GM12801 (cell line): ENCODE measurements around the gene MXRA8.

ENCODE experiments used
- TF ChIP-seq, protein P1 (sequence below): IDR thresholded peaks from one replicate; pipeline ENCODE4 v1.5.1; 2011; ENCODE audit warnings: control low read depth; ENCODE audit not compliant: insufficient read length; ENCODE audit errors: extremely low read depth

MXRA8 gene

GRCh38 chr1:1373815-1374588, 15.6 kb upstream of the MXRA8 start:
- TF ChIP-seq, protein P1, sequence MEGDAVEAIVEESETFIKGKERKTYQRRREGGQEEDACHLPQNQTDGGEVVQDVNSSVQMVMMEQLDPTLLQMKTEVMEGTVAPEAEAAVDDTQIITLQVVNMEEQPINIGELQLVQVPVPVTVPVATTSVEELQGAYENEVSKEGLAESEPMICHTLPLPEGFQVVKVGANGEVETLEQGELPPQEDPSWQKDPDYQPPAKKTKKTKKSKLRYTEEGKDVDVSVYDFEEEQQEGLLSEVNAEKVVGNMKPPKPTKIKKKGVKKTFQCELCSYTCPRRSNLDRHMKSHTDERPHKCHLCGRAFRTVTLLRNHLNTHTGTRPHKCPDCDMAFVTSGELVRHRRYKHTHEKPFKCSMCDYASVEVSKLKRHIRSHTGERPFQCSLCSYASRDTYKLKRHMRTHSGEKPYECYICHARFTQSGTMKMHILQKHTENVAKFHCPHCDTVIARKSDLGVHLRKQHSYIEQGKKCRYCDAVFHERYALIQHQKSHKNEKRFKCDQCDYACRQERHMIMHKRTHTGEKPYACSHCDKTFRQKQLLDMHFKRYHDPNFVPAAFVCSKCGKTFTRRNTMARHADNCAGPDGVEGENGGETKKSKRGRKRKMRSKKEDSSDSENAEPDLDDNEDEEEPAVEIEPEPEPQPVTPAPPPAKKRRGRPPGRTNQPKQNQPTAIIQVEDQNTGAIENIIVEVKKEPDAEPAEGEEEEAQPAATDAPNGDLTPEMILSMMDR = no peak

DNA sequence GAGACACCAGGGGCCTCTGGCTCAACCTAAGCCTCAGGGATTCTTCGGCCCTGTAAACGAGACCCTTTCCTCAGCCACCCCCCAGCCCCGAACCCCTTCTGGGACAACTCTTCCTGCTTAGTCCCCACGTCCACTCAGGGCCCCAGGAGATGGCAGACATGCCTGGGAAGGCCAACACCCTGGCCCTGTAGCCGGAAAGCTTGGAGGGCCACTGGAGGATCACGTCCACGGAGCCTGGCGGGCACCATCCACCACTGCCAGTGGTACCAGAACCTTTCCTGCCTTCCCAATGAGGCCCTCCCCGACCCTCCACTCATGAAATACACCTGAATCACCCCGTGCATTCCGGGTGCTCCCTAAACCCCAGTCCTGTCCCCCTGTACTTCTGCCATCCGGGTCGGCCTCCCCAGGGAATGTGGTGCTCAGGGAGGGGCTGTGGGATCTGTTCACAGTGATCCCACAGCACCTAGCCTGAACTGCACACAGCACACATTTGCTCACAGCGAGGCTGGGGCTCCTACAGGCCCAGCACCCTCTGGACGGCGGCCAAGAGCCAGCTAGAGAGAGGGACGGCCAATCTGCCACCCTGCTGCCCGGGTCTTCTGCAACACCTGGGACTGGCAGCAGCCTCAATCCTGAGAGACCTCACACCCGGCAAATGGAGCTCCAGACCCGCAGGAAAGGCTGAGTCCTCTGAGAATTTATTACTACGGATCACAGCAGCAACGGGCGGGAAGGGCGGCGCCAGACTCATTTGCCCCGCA, 14.9 kb upstream of the MXRA8 start:
- TF ChIP-seq, protein P1 = no peak

- TF ChIP-seq, protein P1 = no peak
Observed at GRCh38 chr1:1371746-1372711, 13.7 kb upstream of the MXRA8 start.

DNA sequence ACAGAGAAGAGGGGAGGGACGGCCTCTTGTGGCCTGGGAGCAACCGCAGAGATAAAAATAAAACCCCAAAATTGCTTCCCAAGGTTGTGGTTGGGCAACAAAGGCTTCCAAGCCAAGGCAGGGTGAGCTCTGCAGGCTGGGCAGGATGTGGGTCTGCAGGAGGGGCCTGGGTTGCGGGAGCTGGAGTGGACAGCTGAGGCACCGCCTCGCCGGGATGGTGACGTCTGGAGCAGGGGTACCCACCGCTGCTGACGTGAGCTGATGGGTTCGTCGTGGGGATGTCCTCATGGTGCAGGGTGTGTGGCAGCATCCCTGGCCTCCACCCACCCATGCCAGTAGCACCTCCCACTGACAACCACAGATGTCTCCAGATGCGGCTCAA, 13.0 kb upstream of the MXRA8 start:
- TF ChIP-seq, protein P1 = no peak

- TF ChIP-seq, protein P1 = no peak
Observed at GRCh38 chr1:1370771-1371300, 12.5 kb upstream of the MXRA8 start.

DNA sequence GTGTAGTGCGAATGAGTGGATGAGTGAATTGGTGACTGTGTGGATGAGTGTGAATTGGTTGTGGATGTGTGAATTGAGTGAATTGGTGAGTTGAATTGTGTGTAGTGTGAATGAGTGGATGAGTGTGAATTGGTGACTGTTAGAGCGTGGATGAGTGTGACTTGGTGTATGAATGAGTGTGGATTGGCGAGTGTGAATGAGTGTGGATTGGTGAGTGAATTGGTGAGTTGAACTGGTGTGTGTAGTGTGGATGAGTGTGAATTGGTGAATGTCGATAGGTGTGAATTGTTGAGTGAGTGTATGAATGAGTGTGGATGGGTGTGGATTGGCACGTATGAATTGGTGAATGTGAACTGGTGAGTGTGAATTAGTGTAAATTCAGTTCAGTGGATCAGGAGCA, 9.0 kb upstream of the MXRA8 start:
- TF ChIP-seq, protein P1 = no peak
